GM12872 (cell line): ENCODE results near the gene TTI1.
A peak's percentile ranks its signal among the peaks of the same experiment; 100 is the strongest.

Experiments
- CTCF ChIP-seq: IDR thresholded peaks from 3 replicates; pipeline ENCODE4 v1.5.1; 2011; ENCODE audit warnings: low read depth, mild to moderate bottlenecking, low read length, moderate library complexity; ENCODE audit not compliant: insufficient read depth

The TTI1 gene

GRCh38 chr20:38073307-38074071 is 40.2 kb upstream of the TTI1 start:
- peak; percentile 75 for TF ChIP-seq CTCF

- no peak for TF ChIP-seq CTCF
These were observed 39.6 kb upstream of the TTI1 start for GRCh38 chr20:38072898-38073297.

- no peak for TF ChIP-seq CTCF
These were observed 34.6 kb upstream of the TTI1 start for GRCh38 chr20:38067717-38068365.

- no peak for TF ChIP-seq CTCF
These were observed 33.9 kb upstream of the TTI1 start for GRCh38 chr20:38066969-38067716.

- TF ChIP-seq CTCF, result no peak
These were observed 32.6 kb upstream of the TTI1 start for GRCh38 chr20:38065764-38066375.

- no peak for TF ChIP-seq CTCF
These were observed 30.8 kb upstream of the TTI1 start for GRCh38 chr20:38063911-38064530.
